Measurements from ENCODE around the gene GPRIN1. TPM values are rescaled to one million over a fixed set of nuclear protein-coding genes. Genes with fewer than 3 reads are reported as not detected.

The GPRIN1 gene
- total RNA-seq, 4 donors from 2014 or later, result 0.16 to 1.1 (median 0.63) TPM

DNA sequence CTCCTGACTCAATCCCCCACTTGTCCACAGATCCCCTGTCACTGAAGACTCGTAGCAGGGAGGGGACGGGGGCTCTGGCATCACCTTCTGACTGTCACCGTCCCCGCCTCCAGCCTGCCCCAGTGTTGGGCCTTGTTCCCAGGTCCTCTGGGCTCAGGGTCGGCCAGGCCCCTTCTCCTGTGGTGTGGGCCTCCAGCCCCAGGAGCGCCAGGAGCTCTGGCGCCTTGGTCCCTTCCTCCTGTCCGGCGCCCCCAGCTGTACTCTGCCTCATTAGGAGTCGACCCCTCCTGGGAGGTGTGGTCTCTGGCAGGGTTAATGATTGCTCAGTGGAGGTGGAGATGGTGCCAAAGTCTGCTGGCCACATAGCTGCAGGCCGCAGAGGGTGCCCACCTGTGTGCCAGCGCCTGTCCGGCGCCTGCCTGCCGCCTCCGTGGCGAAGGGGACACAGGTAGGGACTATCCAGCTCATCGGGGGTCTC, 61.0 kb downstream of the GPRIN1 start, which contains the start of gene CDHR2:
Gene CDHR2, plus strand, starts transcription at position 376 of the 478 bp plus-strand sequence. CDS start 16,011 bp downstream, outside the sequence.
- TF ChIP-seq POLR2AphosphoS5 (IDR thresholded peaks at IDR 0.05), result no peak
- no peak for TF ChIP-seq EP300 (IDR thresholded peaks at IDR 0.05)
- TF ChIP-seq POLR2A (IDR thresholded peaks at IDR 0.05), result no peak
- TF ChIP-seq, protein P1, sequence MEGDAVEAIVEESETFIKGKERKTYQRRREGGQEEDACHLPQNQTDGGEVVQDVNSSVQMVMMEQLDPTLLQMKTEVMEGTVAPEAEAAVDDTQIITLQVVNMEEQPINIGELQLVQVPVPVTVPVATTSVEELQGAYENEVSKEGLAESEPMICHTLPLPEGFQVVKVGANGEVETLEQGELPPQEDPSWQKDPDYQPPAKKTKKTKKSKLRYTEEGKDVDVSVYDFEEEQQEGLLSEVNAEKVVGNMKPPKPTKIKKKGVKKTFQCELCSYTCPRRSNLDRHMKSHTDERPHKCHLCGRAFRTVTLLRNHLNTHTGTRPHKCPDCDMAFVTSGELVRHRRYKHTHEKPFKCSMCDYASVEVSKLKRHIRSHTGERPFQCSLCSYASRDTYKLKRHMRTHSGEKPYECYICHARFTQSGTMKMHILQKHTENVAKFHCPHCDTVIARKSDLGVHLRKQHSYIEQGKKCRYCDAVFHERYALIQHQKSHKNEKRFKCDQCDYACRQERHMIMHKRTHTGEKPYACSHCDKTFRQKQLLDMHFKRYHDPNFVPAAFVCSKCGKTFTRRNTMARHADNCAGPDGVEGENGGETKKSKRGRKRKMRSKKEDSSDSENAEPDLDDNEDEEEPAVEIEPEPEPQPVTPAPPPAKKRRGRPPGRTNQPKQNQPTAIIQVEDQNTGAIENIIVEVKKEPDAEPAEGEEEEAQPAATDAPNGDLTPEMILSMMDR (IDR thresholded peaks at IDR 0.05), result no peak
- Histone ChIP-seq H3K4me3 (no peak within 1 kb of the TSS), H3K9me3 (no peaks in the 10 kb centered on the region), H3K27me3 (peaks cover 16% of the 10 kb centered on the region), H3K4me1 (peaks cover 0 to 29% (median 0%) of the 10 kb centered on the region in 3 donors), H3K36me3 (no peaks in the 10 kb centered on the region), H3K27ac (peak within 1 kb of the TSS in 2 of 4 donors; percentile 11 to 47)
- ATAC-seq, result no peak
- WGBS, 2 donors (ENCODE audit: low coverage in 1 of 2), result 56 to 98% methylated on average over 6 to 10 of the region's 18 CpGs

DNA sequence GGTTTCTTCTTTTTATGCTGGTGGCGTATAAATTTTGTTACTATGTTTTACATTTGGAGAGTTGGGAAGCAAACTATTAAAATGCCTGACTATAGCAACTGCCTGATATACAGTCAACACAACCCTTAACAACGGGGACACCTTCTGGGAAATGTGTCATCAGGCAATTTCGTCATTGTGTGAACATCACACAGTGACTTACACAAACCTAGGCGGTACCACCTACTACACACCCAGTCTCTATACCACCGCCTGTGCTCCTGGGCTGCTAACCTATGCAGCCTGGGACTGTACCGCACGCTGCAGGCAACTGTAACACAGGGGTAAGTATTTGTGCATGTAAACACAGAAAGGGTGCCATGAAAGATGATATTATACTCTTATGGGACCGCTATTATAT, 62.2 kb downstream of the GPRIN1 start:
- Histone ChIP-seq H3K9me3 (no peaks in the 10 kb centered on the region), H3K4me1 (peaks cover 0 to 35% (median 0%) of the 10 kb centered on the region in 3 donors), H3K36me3 (no peaks in the 10 kb centered on the region), H3K27me3 (peaks cover 4% of the 10 kb centered on the region), H3K4me3 (no peak overlapping the region), H3K27ac (peak overlapping the region in 2 of 4 donors; percentile 11 to 47)
- TF ChIP-seq POLR2AphosphoS5 (IDR thresholded peaks at IDR 0.05), result no peak
- no peak for TF ChIP-seq EP300 (IDR thresholded peaks at IDR 0.05)
- TF ChIP-seq, protein P1 (IDR thresholded peaks at IDR 0.05), result no peak
- no peak for TF ChIP-seq POLR2A (IDR thresholded peaks at IDR 0.05)
- ATAC-seq, result no peak
- WGBS, 2 donors (ENCODE audit: low coverage in 1 of 2), result 57 to 59% methylated on average over 4 to 8 of the region's 8 CpGs

Small RNA genes within 50 kb of the gene (small RNA-seq; reads per million reads assigned to genes)
- gene MIR4281 (0 reads per million in 4 donors), gene RF00019 (0 reads per million in 4 donors), gene RN7SL684P (0 reads per million in 4 donors)

Other genes starting within 250 kb of the GPRIN1 start
- gene KIAA1191, start 248.4 kb downstream of the GPRIN1 start, total RNA-seq, result 100 to 1,000 TPM; 130 to 157 (median 140) TPM
- 10 to 100 TPM in 3 of 4 donors, 1 to 10 TPM in 1; 4.4 to 23.3 (median 10.8) TPM for gene ARL10, start 244.7 kb downstream of the GPRIN1 start, total RNA-seq
- gene NOP16, start 221.6 kb downstream of the GPRIN1 start, total RNA-seq, result 10 to 100 TPM in 3 of 4 donors, 1 to 10 TPM in 1; 9.1 to 22.3 (median 14.3) TPM
- 100 to 1,000 TPM in 3 of 4 donors, 10 to 100 TPM in 1; 87.1 to 190 (median 157) TPM for gene HIGD2A, start 221.4 kb downstream of the GPRIN1 start, total RNA-seq
- gene CLTB, start 193.6 kb downstream of the GPRIN1 start, total RNA-seq, result 100 to 1,000 TPM; 222 to 285 (median 240) TPM
- gene FAF2, start 161.8 kb downstream of the GPRIN1 start, total RNA-seq, result 10 to 100 TPM; 25.3 to 27.7 (median 25.5) TPM
- gene RNF44, start 72.8 kb downstream of the GPRIN1 start, total RNA-seq, result 10 to 100 TPM in 3 of 4 donors, 1 to 10 TPM in 1; 8.9 to 15.9 (median 12.4) TPM
- under 1 TPM in 1 of 4 donors, not detected in 3; 0.15 TPM for gene CDHR2, start 60.8 kb downstream of the GPRIN1 start, total RNA-seq
- not detected for gene SNCB, start 20.4 kb upstream of the GPRIN1 start, total RNA-seq
- not detected for gene EIF4E1B, start 20.5 kb upstream of the GPRIN1 start, total RNA-seq
- 10 to 100 TPM; 11.0 to 20.2 (median 15.4) TPM for gene TSPAN17, start 37.3 kb upstream of the GPRIN1 start, total RNA-seq
- under 1 TPM in 1 of 4 donors, not detected in 3; 0.27 TPM for gene UNC5A, start 200.4 kb upstream of the GPRIN1 start, total RNA-seq